GM18868 (cell line): ENCODE results near the gene SET.
A peak's percentile ranks its signal among the peaks of the same experiment; 100 is the strongest.
"Not testable (repeated sequence)": the region's sequence is repeated elsewhere in the genome, so short reads cannot be mapped to it uniquely, and the experiment has no call there.

ENCODE experiments used
- ATAC-seq: cut with Tn5 transposase; IDR thresholded peaks from one replicate; pipeline ENCODE4 v1.9.1; 2021; ENCODE audit warnings: mild to moderate bottlenecking, moderate library complexity; ENCODE audit not compliant: unreplicated experiment

Gene SET

DNA sequence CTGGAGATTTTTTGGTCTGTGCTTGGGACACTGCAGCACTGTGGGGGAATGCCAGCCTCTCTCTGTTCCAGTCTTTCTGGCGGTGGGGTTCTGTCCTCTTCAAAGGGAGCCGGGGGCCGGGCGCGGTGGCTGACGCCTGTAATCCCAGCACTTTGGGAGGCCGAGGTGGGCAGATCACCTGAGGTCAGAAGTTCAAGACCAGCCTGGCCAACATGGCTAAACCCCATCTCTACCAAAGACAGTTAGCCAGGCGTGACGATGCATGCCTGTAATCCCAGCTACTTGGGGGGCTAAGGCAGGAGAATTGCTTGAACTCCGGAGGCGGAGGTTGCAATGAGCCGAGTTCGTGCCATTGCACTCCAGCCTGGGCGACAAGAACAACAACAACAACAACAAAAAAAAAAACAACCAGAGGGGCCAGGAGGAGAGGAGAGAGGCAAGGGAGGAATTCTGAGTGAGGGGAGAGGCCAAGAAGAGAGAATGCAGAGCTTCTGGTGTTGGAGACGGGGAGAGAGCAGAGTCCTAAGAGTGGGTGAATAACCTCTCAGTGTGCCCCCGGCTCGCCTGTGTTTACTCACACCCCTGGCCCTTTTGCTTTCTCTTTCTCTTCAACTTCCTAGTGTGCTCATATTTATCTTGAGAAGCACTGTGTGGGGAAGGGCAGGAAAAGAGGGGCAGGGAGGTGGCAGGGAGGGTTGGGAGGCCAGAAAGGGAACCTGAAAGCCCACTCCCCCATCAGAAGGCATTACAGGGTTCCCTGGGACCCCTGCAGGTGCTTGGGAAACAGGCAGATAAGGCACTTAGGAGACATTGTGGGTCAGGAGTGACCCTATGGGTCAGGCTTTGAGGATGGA is 3.2 kb upstream of the SET start:
- ATAC-seq, result no peak

DNA sequence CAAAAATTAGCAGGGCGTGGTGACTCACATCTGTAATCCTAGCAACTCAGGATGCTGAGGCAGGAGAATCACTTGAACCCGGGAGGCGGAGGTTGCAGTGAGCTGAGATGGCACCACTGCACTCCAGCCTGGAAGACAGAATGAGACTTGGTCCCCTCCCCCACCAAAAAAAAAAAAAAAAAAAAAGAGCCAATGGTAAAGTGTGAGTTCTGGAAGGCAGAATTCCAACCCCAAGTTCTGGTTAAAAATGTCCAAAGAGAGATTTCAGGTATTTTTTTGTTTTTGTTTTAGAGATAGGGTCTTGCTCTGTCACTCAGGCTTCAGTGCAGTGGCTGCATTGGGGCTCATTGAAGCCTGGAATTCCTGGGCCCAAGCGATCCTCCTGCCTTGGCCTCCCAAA is 1.6 kb upstream of the SET start:
- ATAC-seq, result no peak

DNA sequence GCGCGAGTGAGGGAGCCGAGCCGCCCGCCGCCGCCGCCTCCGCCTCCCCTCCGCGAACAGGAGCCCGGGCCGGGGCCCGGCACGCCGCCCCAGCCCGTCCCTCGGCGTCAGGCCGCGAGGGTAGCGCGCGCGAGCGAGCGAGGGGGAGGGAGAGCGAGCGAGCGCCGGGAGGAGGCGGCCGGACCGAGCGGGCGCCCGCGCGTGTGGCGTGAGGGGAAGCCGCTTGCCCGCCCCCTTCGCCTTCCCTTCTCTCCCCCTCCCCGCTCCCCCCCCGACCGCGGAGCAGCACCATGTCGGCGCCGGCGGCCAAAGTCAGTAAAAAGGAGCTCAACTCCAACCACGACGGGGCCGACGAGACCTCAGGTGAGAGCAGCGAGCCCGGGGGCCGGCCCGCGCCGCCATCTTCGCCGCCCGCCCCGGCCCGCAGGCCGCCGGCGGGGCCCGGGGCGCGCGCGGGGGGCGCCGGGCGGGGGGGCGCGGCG is 312 bp downstream of the SET start:
- peak; percentile 22 for ATAC-seq

DNA sequence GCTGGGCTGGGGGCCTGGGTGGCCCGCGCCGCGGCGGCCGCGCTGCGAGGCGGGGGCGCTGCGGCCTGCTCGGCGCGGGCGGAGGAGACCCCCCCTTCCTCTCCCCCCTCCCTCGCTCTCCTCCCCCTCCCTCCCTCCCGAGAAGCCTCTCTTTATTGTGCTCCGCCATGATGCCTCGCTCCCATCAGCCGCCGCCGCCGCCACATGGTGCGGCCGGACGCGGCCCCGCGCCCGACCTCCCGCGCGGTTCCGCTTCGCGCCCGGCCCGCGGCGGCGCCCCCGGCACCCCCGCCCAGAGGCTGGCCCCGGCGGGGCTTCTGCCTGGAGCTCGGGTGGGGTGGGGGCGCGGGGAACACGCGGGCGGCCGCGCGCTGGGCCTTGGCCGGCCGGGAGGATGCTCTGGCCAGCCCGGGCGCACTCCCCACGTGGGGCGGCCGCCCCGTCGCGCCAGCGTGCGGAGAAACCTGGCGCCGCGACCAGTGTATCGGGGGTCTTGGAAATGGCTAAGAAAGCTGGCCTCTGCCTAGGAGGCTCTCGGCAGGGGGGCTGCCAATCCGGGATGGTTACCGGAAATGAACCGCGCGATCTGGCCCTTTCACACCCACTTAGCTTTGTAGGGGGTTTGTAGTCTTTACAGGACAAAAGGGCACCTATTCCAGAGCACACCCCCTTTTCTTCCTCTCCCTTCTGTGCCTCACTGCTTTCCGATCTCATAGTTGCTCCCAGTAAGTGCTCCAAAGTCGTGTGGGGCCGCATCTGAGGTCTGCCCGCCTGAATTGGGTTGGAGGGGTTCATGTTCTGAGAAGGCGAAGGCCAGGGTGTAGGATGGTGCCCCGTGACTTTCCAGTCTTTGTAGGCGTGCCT is 1.0 kb downstream of the SET start:
- ATAC-seq, result no peak

DNA sequence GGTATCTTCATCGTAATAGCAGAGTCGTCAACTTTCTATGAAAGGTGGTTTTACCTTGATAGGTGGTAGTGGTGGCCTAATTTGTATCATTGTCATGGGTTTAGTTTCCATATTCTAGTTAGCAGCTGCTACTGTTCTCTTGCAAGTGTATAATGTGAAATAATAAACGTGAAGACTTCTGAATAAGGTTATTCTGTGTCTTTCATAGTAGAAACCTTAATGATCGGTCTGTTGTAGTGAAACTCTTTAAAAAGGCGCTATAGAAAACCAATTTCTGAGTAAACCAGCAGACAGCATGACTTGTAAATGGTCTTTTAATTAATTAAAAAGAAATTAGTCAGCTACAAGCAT is 1.6 kb downstream of the SET start:
- ATAC-seq, result no peak

DNA sequence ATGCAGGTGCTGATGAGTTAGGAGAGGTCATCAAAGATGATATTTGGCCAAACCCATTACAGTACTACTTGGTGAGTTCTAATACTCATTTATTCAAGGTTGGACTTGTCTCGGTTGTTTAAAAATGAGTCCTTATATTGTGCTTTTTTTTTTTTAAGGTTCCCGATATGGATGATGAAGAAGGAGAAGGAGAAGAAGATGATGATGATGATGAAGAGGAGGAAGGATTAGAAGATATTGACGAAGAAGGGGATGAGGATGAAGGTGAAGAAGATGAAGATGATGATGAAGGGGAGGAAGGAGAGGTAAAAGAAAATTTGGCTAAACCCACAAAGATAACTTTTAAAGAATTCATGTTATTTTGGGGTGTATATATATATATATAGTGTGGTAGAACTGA is 4.7 kb downstream of the SET start:
- ATAC-seq, result not testable (repeated sequence)

DNA sequence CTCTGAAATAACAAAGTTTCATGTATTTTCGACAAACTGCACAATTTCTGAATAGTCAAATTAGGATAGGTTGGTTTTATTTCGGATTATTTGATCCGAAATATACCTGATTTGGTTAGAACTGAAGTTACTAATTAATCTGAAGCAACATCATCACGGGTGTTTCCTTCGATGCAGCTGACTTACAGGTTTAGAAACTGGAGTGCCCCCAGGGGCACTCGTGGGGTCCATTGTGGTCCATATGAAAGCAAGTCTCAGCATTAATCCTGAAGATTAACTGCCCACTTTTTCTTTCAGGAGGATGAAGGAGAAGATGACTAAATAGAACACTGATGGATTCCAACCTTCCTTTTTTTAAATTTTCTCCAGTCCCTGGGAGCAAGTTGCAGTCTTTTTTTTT is 5.3 kb downstream of the SET start:
- ATAC-seq, result no peak

DNA sequence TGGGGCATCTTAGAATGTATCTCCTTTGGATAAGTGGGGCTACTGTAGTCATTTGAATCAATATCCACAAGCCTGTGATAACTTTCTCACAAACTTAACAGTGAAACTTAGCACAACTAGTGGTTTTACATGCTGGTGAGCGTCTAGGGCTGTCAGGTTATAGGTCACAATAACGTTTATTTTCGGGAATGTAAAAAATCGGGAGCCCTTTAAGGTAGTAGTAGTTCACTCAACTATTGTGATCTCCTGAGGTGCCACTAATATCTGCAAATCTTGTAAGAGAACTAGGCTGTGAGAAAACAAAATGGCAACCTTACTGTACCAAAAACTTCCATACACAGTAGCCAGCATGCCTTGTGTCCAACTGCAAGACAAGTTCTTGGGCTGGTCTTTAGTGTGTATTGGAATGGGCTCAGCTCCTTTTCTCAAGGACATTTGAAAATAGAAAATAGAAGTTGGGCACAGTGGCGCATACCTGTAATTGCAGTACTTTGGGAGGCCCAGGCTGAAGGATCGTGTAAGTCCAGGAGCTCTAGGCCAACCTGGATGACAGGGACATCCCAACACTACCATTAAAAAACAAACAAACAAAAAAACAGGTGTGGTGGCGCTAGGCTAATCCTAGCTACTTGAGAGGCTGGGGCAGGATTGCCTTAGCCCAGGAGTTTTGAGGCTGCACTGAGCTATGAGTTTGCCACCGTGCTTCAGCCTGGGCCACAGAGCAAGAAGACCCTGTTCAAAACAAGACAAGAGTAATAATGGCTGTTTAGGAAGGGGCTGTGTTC is 8.1 kb downstream of the SET start:
- no peak for ATAC-seq

DNA sequence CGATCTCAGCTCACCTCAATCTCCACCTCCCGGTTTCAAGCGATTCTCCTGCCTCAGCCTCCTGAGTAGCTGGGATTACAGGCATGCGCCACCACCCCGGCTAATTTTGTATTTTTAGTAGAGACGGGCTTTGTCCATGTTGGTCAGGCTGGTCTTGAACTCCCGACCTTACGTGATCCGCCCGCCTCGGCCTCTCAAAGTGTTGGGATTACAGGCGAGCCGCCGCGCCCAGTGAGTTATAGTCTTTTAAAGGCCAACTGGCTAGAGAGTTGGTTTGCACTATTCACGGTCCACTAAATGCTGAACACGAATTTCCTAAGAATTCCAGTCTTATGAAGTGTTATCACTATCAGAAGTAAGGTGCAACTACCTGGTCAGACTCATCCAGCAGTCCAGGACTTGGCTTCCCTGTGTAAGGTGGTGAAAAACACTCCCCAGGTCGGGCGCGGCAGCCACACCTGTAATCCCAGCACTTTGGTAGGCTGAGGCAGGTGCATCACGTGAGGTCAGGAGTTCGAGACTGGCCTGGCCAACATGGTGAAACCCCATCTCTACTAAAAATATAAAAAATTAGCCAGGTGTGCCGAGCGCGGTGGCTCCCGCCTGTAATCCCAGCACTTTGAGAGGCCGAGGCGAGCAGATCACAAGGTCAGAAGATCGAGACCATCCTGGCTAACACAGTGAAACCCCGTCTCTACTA is 10.2 kb downstream of the SET start:
- not testable (repeated sequence) for ATAC-seq

DNA sequence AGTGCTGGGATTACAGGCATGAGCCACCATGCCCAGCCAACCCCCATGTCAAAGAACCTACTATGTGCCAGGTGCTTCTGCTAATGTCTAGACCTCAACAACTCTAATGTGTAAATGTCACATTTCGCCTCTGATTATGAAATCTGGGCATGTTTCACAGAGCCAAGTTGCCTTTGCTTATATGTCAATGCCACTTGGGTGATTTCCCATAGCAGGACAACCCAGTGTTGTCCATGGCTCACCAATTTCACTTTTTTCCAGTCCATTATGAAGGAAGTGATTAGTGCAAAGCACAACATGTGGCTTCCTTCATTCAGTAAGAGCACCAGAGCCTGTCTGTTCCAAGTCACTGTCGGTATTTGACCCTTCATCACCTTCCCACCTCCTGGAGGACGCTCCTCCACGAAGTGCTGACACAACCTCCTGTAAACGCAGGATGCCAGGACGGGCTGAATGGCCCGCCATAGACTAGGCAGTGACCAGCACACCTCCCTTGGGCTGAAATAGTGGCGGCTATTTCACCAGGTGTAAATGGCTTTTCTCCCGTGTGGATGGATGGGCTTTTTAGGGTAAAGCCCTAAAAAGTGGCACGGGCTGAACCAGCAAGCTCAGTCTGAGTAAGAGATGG is 12.3 kb downstream of the SET start:
- ATAC-seq, result no peak

DNA sequence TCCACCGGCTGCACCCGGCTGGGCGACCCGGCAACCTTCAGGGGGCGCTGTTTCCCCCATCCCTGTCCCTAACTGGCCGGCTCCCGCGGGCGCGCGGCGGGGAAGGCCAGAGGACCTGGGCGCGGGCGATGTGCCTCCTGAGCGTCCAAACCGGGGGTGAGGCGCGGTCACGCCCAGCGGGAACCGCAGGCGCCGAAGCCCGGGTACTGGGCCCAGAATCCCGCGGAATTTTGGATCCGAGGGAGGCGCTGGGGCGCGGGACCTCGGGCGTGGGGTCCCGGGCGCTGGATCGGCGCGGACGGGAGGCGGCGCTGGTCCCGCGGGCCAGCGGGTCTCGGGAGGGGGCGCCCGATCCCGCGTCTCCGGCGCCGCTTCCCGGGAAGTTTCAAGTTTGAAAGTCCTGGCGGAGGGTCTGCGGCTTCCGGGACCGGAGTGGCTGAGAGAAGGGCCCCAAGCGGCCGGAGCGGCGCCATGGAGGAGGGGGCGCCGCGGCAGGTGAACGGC is 13.5 kb downstream of the SET start, which contains the start of gene PKN3:
PKN3 (plus strand) TSS at position 59 of the 504 bp plus-strand sequence; CDS start at position 472, 413 bp downstream.
- ATAC-seq, result peak; percentile 72

DNA sequence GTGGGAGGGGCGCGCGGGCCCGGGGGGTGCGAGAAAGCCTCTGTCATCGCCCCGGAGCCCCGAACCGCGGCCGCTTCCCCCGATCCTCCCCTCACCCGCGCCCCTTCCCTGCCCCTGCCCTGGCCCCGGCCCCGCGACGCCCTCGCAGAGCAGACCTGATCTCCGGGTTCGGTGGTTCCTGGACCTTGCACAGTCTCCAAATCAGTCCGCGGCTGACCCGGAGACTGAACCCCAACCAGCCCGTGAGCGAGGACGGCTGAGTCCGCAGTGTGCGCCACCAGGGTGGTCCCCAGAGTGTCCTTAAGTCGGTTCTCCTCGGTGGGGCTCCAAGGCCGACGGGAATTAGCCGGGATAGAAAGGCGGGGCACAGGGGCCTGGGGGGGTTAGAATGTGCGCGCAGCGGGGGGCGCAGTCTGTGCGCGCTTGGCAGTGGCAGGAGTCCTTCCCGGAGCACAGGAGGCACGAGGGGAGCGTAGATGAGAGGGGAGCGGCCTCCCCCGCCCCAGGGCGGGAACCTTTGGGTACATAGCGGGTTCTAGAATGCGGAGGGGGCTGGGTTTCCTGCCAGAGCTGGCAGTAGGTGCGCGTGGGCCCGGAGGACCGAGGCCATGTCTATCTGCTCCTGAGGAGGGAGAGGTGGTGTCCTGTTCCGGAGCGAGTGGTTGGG is 14.1 kb downstream of the SET start:
- peak; percentile 28 for ATAC-seq

DNA sequence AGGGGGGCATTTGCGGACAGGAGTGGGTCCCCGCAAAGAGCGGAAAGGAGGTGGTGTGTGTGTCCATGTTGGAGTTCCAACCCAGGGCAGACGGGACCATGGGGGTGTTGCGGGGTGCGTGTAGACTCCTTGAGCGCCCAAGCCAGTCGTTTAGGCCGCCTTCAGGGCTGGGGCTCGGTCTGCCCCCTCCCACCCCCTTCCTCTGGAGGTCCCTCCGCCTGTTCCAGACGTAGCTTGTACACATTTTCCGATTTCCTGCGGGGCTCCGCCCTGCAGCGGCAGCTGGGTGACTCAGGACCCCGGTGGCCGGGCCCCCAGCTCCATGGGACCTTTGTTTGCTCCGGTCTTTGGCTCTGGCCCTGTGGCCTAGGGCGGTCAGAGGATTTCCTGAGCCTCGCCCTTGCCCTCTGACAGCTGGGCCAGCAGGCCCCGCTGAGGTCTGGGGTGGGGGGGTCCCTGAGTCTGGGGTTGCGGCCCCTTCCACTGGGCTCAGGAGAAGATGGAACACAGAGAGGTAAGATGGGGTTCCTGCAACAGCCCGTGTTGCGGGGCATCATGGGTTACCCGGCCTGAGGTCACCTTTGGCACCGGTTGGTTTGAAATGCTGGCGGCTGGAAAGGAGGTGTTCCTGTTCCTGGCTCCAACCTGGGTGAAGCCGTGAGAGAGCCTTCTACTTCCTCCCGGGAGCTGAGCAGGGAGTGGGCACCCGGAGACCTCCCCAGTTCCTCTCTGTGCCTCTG is 14.8 kb downstream of the SET start:
- no peak for ATAC-seq

DNA sequence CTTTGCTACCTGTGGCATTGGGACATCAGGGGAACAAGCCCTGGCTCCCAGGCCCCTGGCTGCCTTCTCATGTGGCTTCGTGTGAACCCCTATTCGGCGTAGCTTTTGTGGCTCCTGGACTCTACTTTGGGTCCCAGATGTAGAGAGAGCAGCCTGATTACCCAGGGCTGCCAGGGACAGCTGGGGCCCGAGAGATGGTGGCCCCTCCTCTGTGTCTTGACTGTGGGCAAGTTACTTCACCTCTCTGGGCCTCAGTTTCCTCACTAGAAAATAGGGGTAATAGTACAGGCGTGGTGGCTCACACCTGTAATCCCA is 15.3 kb downstream of the SET start:
- ATAC-seq, result no peak

DNA sequence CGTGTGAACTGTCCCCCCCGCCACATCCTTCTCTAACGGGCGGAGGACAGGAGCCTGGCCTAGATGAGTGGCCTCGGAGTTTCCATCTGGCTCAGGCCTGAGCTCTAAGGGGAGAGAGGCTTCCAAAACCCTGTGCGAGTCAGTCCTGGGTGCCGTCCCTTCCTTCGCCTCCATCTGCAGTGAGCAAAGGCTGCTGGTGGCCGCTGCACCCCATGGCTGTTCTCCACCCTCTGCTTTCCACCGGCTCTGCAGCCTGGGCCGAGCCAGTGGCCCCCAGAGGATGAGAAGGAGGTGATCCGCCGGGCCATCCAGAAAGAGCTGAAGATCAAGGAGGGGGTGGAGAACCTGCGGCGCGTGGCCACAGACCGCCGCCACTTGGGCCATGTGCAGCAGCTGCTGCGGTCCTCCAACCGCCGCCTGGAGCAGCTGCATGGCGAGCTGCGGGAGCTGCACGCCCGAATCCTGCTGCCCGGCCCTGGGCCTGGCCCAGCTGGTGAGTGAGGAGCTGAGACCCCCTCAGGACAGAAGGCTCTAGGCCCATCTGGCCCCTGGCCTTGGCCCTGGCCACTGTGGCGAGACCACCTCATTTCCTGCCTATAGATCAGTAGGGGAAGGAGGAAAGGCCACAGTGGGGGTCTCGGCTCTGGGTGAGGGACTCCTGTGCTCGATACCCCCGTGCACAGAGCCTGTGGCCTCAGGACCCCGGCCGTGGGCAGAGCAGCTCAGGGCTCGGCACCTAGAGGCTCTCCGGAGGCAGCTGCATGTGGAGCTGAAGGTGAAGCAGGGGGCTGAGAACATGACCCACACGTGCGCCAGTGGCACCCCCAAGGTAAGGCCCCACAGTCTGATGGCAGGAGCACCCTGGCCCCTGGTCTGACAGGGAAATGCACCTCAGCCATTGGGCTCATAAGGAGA is 16.3 kb downstream of the SET start:
- no peak for ATAC-seq

DNA sequence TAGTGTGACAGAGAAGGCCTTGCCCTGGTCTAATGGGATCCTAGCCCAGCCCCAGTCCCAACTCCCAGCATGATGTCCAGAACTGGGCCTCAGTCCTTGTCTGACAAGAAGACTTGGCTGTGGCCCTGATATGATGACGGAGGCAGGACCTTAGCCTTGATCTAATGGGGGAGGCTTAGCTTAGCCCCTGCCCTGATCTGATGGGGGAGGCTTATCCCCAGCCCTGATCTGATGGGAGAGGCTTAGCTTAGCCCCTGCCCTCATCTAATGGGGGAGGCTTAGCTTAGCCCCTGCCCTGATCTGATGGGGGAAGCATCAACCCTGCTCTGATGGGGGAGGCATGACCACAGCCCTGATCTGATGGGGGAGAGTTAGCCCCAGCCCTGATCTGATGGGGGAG is 17.0 kb downstream of the SET start:
- ATAC-seq, result no peak

DNA sequence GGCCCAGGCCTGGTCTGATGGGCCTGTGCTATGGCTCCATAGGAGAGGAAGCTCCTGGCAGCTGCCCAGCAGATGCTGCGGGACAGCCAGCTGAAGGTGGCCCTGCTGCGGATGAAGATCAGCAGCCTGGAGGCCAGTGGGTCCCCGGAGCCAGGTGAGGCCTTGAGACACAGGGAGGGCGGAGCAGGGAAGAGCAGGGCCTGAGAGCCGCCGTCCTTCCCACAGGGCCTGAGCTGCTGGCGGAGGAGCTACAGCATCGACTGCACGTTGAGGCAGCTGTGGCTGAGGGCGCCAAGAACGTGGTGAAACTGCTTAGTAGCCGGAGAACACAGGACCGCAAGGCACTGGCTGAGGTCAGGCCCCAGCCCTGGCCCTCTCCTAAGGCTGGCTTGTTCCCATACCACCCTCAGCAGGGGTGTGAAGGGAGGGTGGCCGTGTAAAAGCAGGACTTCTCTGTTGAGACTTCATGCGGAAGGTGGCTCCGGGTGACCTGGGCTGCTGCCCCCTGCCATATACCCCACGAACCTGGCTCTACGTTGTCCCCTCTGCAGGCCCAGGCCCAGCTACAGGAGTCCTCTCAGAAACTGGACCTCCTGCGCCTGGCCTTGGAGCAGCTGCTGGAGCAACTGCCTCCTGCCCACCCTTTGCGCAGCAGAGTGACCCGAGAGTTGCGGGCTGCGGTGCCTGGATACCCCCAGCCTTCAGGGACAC is 17.8 kb downstream of the SET start:
- ATAC-seq, result no peak
